PC-9 (cell line): ENCODE results near the gene RFFL.

ENCODE experiments used
- EZH2 ChIP-seq: fragments of 200-600 bp; sonication (generic); IDR thresholded peaks from 2 replicates; pipeline ENCODE4 v1.8.0; 2017; ENCODE audit warnings: antibody characterized with exemption, low read depth
- TF ChIP-seq, protein P1 (sequence below): fragments of 200-600 bp; sonication (generic); conservative IDR thresholded peaks from 2 replicates; pipeline ENCODE4 v1.6.1; 2017; ENCODE audit warnings: mixed run types, antibody characterized with exemption, mild to moderate bottlenecking, moderate library complexity

GRCh38 chr17:35104844-35105450, 41.4 kb upstream of the RFFL start:
- TF ChIP-seq, protein P1, sequence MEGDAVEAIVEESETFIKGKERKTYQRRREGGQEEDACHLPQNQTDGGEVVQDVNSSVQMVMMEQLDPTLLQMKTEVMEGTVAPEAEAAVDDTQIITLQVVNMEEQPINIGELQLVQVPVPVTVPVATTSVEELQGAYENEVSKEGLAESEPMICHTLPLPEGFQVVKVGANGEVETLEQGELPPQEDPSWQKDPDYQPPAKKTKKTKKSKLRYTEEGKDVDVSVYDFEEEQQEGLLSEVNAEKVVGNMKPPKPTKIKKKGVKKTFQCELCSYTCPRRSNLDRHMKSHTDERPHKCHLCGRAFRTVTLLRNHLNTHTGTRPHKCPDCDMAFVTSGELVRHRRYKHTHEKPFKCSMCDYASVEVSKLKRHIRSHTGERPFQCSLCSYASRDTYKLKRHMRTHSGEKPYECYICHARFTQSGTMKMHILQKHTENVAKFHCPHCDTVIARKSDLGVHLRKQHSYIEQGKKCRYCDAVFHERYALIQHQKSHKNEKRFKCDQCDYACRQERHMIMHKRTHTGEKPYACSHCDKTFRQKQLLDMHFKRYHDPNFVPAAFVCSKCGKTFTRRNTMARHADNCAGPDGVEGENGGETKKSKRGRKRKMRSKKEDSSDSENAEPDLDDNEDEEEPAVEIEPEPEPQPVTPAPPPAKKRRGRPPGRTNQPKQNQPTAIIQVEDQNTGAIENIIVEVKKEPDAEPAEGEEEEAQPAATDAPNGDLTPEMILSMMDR: no peak
- TF ChIP-seq EZH2: no peak
